SJCRH30 (cell line): ENCODE measurements around the gene STK39. TPM values are rescaled to one million over a fixed set of nuclear protein-coding genes. Genes with fewer than 3 reads are reported as not detected.

Source experiments
- DNase-seq, 2 experiments: peaks; one replicate each; pipeline ENCODE4 v3.0.0-alpha.2; 2015 to 2020
- H3K27ac ChIP-seq: fragments of 250-450 bp; sonication (Bioruptor Pico); 2 replicates; pipeline ENCODE4 v1.5.1; 2020; ENCODE audit warnings: mild to moderate bottlenecking, moderate library complexity
- H3K27me3 ChIP-seq: fragments of 250-450 bp; sonication (Bioruptor Pico); 2 replicates; pipeline ENCODE4 v1.5.1; 2020; ENCODE audit warnings: mild to moderate bottlenecking, moderate library complexity
- H3K36me3 ChIP-seq: fragments of 250-450 bp; sonication (Bioruptor Pico); 2 replicates; pipeline ENCODE4 v1.5.1; 2020; ENCODE audit warnings: mild to moderate bottlenecking, moderate library complexity
- H3K4me1 ChIP-seq: fragments of 250-450 bp; sonication (Bioruptor Pico); 2 replicates; pipeline ENCODE4 v1.5.1; 2020; ENCODE audit warnings: mild to moderate bottlenecking, moderate library complexity
- H3K4me3 ChIP-seq: fragments of 250-450 bp; sonication (Bioruptor Pico); 2 replicates; pipeline ENCODE4 v1.5.1; 2020; ENCODE audit warnings: mild to moderate bottlenecking, moderate library complexity
- H3K9me3 ChIP-seq: fragments of 250-450 bp; sonication (Bioruptor Pico); replicated peaks from 2 replicates; pipeline ENCODE4 v1.5.1; 2020; ENCODE audit warnings: mild to moderate bottlenecking, moderate library complexity
- total RNA-seq: library from RNA; depleted of rRNA; stranded (reverse); fragments of >200 nt; shearing (Covaris generic); gene quantifications from 2 replicates; pipeline ENCODE4 v1.2.3, GENCODE V29; 2014; rRNA removed

Gene STK39
- total RNA-seq, 1 experiment from 2014 or later: 8.5 TPM

DNA sequence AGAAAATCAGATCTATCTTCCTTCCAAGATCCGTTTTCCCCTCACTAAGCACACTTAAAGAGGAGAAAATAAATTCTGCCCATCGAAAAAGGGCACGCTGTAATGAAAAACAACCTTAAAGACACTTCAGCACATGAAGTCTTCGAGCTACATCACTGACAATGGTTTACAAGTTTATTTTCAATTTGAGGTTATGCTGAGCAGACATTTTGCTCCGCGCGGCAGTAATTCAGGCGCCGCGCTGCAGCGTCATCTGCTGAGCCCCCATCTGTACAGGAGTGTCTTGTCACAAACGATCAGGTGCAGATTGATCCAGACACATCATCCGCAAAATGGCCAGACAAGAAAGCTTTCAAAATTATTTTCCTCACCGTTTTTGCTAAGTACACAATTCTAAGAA is 341.7 kb downstream of the STK39 start:
- Histone ChIP-seq H3K9me3 (no peaks in the 10 kb centered on the region), H3K27me3 (no peaks in the 10 kb centered on the region), H3K27ac (no peak overlapping the region), H3K4me1 (no peaks in the 10 kb centered on the region), H3K4me3 (no peak overlapping the region), H3K36me3 (no peaks in the 10 kb centered on the region)
- DNase-seq: no peak

Other genes starting within 250 kb of the STK39 start
- gene CERS6, start 208.7 kb upstream of the STK39 start, total RNA-seq: 35.1 and 37.6 TPM in 2 replicates